CD4-positive, alpha-beta T cell treated with Interleukin-6 at 100 ng/mL for 8 hours (primary cell): ENCODE data around the gene HOXC4.
"Not testable (repeated sequence)": the region's sequence is repeated elsewhere in the genome, so short reads cannot be mapped to it uniquely, and the experiment has no call there.

Source experiments
- DNase-seq: peaks from one replicate; pipeline ENCODE4 v3.0.0-alpha.2; 2020; ENCODE audit warnings: mixed read lengths, low spot score

Gene HOXC4

GRCh38 chr12:54058128-54058768, 4.6 kb downstream of the HOXC4 start:
- no peak for DNase-seq

GRCh38 chr12:54059668-54060067, 6.0 kb downstream of the HOXC4 start:
- DNase-seq: no peak

- DNase-seq: no peak
Observed at GRCh38 chr12:54060174-54060974, 6.7 kb downstream of the HOXC4 start.

GRCh38 chr12:54060975-54061778, 7.5 kb downstream of the HOXC4 start:
- no peak for DNase-seq

- no peak for DNase-seq
Observed at GRCh38 chr12:54065677-54066076, 12.0 kb downstream of the HOXC4 start.

GRCh38 chr12:54066408-54066807, 12.8 kb downstream of the HOXC4 start:
- DNase-seq: no peak

GRCh38 chr12:54068418-54069070, 14.9 kb downstream of the HOXC4 start:
- DNase-seq: no peak

GRCh38 chr12:54071942-54072341, 18.3 kb downstream of the HOXC4 start:
- no peak for DNase-seq

- no peak for DNase-seq
Observed at GRCh38 chr12:54074308-54074707, 20.7 kb downstream of the HOXC4 start.

- no peak for DNase-seq
Observed at GRCh38 chr12:54075409-54075808, 21.8 kb downstream of the HOXC4 start.

GRCh38 chr12:54075974-54076373, 22.3 kb downstream of the HOXC4 start:
- DNase-seq: no peak

- DNase-seq: not testable (repeated sequence)
Observed at GRCh38 chr12:54077843-54078242, 24.2 kb downstream of the HOXC4 start.

GRCh38 chr12:54079115-54079514, 25.5 kb downstream of the HOXC4 start:
- not testable (repeated sequence) for DNase-seq

GRCh38 chr12:54080008-54080924, 26.6 kb downstream of the HOXC4 start:
- DNase-seq: not testable (repeated sequence)

GRCh38 chr12:54081053-54081514, 27.4 kb downstream of the HOXC4 start:
- DNase-seq: not testable (repeated sequence)

GRCh38 chr12:54081581-54082396, 28.2 kb downstream of the HOXC4 start:
- not testable (repeated sequence) for DNase-seq

- peak; percentile 21 for DNase-seq
Observed at GRCh38 chr12:54082397-54082892, 28.8 kb downstream of the HOXC4 start.

- not testable (repeated sequence) for DNase-seq
Observed at GRCh38 chr12:54088011-54088410, 34.4 kb downstream of the HOXC4 start.

- DNase-seq: not testable (repeated sequence)
Observed at GRCh38 chr12:54089465-54089864, 35.8 kb downstream of the HOXC4 start.

GRCh38 chr12:54090312-54090711, 36.7 kb downstream of the HOXC4 start:
- not testable (repeated sequence) for DNase-seq
